Lung (tissue), 12 donors: ENCODE data around the gene RBM20. TPM values are rescaled to one million over a fixed set of nuclear protein-coding genes. Genes with fewer than 3 reads are reported as not detected.

ENCODE experiments used
- ATAC-seq: fragments of 200-7000 bp; cut with Tn5 transposase; one replicate; pipeline ENCODE4 v1.9.1; 2020; ENCODE audit warnings: moderate number of reproducible peaks; ENCODE audit not compliant: insufficient read depth, low FRiP score
- DNase-seq, 3 donors: peaks; one replicate each; pipeline ENCODE4 v3.0.0-alpha.2; 2013 to 2017
- H3K27ac ChIP-seq, 2 donors: one replicate each; pipeline ENCODE4 v1.5.1; 2013; ENCODE audit warnings: mild to moderate bottlenecking in 2 of 2, moderate library complexity in 2 of 2, control low read depth in 1 of 2, inconsistent platforms in 1 of 2, low read depth in 1 of 2, low read length in 1 of 2
- H3K27me3 ChIP-seq, 3 donors: one replicate each; pipeline ENCODE4 v1.5.1; 2013; ENCODE audit warnings: low read length in 2 of 3; ENCODE audit not compliant: control insufficient read depth in 3 of 3, insufficient read depth in 3 of 3
- H3K36me3 ChIP-seq, 4 donors: one replicate each; pipeline ENCODE4 v1.5.1; 2013; ENCODE audit warnings: low read length in 4 of 4, mild to moderate bottlenecking in 1 of 4, moderate library complexity in 1 of 4; ENCODE audit not compliant: control insufficient read depth in 4 of 4, insufficient read depth in 4 of 4
- H3K4me1 ChIP-seq, 5 donors: one replicate each; pipeline ENCODE4 v1.5.1; 2013; ENCODE audit warnings: low read length in 5 of 5, mild to moderate bottlenecking in 2 of 5, moderate library complexity in 1 of 5; ENCODE audit not compliant: control insufficient read depth in 5 of 5, insufficient read depth in 5 of 5
- H3K4me3 ChIP-seq: one replicate; pipeline ENCODE4 v1.5.1; 2013; ENCODE audit warnings: mild to moderate bottlenecking, control low read depth, moderate library complexity
- H3K9ac ChIP-seq, 2 donors: one replicate each; pipeline ENCODE4 v1.5.1; 2013; ENCODE audit warnings: low read length in 2 of 2, control low read depth in 1 of 2; ENCODE audit not compliant: insufficient read depth in 1 of 2
- H3K9me3 ChIP-seq, 4 donors: one replicate each; pipeline ENCODE4 v1.5.1; 2013; ENCODE audit warnings: low read length in 3 of 4, mild to moderate bottlenecking in 1 of 4, moderate library complexity in 1 of 4; ENCODE audit not compliant: control insufficient read depth in 4 of 4, insufficient read depth in 3 of 4
- WGBS, 2 donors: extraction: QIAGEN DNeasy Blood & Tissue Kit; methylation state at CpG; one replicate each; pipeline ENCODE4 v1.1.7; 2013; 5-methylcytosine and 5-hydroxymethylcytosine counted together
- polyA plus RNA-seq, 2 donors: library from polyadenylated mRNA; stranded (reverse); fragments of 200-250 nt; gene quantifications; one replicate each; pipeline ENCODE4 v1.2.1, GENCODE V29; 2013
- total RNA-seq, 2 donors: library from RNA; depleted of rRNA in 1 of 2; stranded (reverse); fragments of >200 nt in 1 of 2; gene quantifications; one replicate each; pipeline ENCODE4 v1.2.1, GENCODE V29; 2014 to 2021
- TF ChIP-seq, protein P1 (sequence below): IDR thresholded peaks from 2 replicates; pipeline ENCODE4 v1.5.1; 2012; ENCODE audit warnings: mild to moderate bottlenecking; ENCODE audit errors: control extremely low read depth, extremely low read depth
- donor health status: control.
- donor health status: control.
- donor health status: Bipolar disorder and iron deficiency.
- donor health status: healthy.
- donor health status: DM: yes; HTN: yes; CAD: no.

RBM20 gene
- total and polyA plus RNA-seq, 4 donors: 0.25 to 3.3 (median 0.66) TPM

DNA sequence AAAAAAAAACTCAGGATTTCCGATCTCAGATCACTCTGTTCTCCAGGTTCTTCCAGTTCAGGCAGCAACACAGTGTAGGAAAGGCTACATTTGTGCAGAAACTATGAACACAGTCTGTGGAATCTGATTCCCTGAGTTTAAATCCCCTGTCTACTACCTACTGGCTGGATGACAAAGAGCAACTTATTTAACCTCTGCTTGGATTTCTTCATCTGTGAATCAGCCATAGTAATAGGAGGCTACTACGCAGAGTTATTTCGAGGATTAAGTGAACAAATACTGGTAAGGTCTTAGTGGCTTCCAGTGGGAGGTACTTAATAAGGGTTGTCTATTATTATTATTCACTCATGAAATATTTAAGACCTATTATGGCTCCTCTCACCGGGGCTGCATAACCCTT lies 183.3 kb downstream of the RBM20 start:
- no peak overlapping the region for H3K4me3 ChIP-seq
- H3K27me3 ChIP-seq: no peaks in the 10 kb centered on the region
- ATAC-seq (no peak), DNase-seq (no peak)
- no peak overlapping the region for H3K9ac ChIP-seq
- 68% methylated on average over 4 of the region's 4 CpGs for WGBS, 2 donors
- H3K9me3 ChIP-seq: no peaks in the 10 kb centered on the region
- TF ChIP-seq, protein P1, sequence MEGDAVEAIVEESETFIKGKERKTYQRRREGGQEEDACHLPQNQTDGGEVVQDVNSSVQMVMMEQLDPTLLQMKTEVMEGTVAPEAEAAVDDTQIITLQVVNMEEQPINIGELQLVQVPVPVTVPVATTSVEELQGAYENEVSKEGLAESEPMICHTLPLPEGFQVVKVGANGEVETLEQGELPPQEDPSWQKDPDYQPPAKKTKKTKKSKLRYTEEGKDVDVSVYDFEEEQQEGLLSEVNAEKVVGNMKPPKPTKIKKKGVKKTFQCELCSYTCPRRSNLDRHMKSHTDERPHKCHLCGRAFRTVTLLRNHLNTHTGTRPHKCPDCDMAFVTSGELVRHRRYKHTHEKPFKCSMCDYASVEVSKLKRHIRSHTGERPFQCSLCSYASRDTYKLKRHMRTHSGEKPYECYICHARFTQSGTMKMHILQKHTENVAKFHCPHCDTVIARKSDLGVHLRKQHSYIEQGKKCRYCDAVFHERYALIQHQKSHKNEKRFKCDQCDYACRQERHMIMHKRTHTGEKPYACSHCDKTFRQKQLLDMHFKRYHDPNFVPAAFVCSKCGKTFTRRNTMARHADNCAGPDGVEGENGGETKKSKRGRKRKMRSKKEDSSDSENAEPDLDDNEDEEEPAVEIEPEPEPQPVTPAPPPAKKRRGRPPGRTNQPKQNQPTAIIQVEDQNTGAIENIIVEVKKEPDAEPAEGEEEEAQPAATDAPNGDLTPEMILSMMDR: no peak
- H3K27ac ChIP-seq: no peak overlapping the region
- peaks cover 2 to 18% (median 5%) of the 10 kb centered on the region in 5 donors for H3K4me1 ChIP-seq
- H3K36me3 ChIP-seq: no peaks in the 10 kb centered on the region

DNA sequence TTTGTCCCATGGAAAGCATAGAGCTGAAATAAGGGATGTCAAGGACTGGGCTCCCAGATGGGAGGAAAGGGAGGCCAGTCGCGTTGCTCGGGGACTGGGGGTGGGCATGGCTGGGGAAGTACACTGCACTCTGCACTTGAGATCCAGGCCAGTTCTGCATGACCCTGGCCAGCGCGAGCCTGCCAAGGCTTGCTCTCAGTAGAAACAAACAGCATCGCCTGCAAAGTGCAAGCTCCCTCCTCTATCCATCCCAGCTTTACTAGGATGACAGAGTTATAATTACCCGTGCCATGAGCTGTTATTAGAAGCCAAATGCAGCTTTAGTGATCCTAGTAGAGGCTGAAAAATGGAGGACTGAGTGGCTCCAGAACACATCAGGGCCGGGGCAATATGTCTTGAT lies 183.7 kb downstream of the RBM20 start:
- H3K9ac ChIP-seq: no peak overlapping the region
- H3K27me3 ChIP-seq: no peaks in the 10 kb centered on the region
- H3K9me3 ChIP-seq: no peaks in the 10 kb centered on the region
- H3K4me1 ChIP-seq: peaks cover under 1 to 15% (median 3%) of the 10 kb centered on the region in 5 donors
- TF ChIP-seq, protein P1: no peak
- H3K36me3 ChIP-seq: no peaks in the 10 kb centered on the region
- no peak overlapping the region for H3K4me3 ChIP-seq
- no peak for ATAC-seq
- peak overlapping the region in 1 of 2 donors; percentile 30 for H3K27ac ChIP-seq
- 70 to 86% methylated on average over 8 of the region's 8 CpGs for WGBS, 2 donors
- DNase-seq: peak in 2 of 3 donors; percentile 46 to 56

DNA sequence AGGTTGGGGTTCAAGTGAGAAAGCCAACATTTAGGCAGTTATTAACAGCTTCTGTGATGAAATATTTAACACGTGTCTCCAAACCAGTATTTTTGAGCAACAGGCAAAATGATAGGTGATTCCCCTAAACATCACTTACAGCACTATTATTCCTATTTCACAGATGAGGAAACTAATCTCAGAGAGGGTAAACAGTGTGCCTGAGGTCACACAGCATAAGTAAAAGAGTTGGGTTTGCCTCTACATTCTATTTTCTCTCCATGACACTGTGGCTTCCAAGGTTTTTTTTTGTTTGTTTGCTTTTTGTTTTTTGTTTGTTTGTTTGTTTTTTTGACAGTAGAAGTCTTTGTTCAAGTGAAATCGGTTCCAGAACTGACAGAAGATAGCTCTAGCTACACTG lies 184.4 kb downstream of the RBM20 start:
- Histone ChIP-seq H3K36me3 (no peaks in the 10 kb centered on the region), H3K27ac (no peak overlapping the region), H3K9me3 (no peaks in the 10 kb centered on the region), H3K27me3 (no peaks in the 10 kb centered on the region), H3K9ac (no peak overlapping the region), H3K4me3 (no peak overlapping the region), H3K4me1 (peaks cover 0 to 15% (median 3%) of the 10 kb centered on the region in 5 donors)
- ATAC-seq: no peak
- DNase-seq: no peak
- WGBS, 2 donors: 45 to 48% methylated on average over 2 of the region's 2 CpGs
- TF ChIP-seq, protein P1: no peak

DNA sequence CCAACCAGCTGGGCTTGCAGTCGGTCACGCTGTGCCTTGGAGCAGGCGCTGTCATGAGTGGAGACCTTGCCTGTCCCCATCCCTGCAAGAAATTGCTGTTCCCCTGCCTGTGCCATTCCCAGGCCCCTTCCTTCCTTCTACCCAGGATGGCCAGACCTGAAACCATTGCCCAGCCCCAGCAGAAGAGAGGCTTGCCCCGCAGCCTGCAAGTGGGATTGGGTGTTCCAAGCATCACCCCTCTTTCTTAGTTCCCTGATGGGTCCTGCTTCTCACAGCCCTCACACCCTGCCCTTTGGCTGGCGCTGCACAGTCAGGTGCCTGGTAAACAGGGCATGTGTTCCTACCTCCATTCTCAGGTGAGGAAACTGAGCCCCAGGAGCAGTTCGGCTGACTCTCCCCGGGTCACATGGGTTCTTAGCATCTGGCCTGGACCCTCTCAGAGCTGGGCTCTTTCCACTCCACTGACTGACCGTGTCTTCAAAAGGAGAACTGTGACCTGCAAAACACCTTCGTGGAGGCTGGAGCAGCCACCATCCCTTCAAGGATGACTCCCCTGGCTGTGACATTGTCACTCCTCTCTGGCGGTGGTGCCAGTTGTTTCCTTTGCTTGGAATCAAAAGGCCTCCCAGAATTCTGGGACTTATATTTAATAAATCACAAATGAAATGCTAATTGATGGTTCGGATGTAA lies 185.7 kb downstream of the RBM20 start:
- no peak overlapping the region for H3K27ac ChIP-seq
- ATAC-seq: no peak
- no peak for DNase-seq
- H3K9me3 ChIP-seq: no peaks in the 10 kb centered on the region
- TF ChIP-seq, protein P1: no peak
- no peak overlapping the region for H3K9ac ChIP-seq
- no peaks in the 10 kb centered on the region for H3K27me3 ChIP-seq
- H3K36me3 ChIP-seq: no peaks in the 10 kb centered on the region
- 86 to 96% methylated on average over 11 of the region's 11 CpGs for WGBS, 2 donors
- H3K4me3 ChIP-seq: no peak overlapping the region
- peaks cover 0 to 21% (median 2%) of the 10 kb centered on the region in 5 donors for H3K4me1 ChIP-seq
